EH (cell line): ENCODE results near the gene SEMA3G.
A peak's percentile ranks its signal among the peaks of the same experiment; 100 is the strongest.

ENCODE experiments used
- DNase-seq: peaks from one replicate; pipeline ENCODE4 v3.0.0-alpha.2; 2015; ENCODE audit warnings: low read depth

Gene SEMA3G

DNA sequence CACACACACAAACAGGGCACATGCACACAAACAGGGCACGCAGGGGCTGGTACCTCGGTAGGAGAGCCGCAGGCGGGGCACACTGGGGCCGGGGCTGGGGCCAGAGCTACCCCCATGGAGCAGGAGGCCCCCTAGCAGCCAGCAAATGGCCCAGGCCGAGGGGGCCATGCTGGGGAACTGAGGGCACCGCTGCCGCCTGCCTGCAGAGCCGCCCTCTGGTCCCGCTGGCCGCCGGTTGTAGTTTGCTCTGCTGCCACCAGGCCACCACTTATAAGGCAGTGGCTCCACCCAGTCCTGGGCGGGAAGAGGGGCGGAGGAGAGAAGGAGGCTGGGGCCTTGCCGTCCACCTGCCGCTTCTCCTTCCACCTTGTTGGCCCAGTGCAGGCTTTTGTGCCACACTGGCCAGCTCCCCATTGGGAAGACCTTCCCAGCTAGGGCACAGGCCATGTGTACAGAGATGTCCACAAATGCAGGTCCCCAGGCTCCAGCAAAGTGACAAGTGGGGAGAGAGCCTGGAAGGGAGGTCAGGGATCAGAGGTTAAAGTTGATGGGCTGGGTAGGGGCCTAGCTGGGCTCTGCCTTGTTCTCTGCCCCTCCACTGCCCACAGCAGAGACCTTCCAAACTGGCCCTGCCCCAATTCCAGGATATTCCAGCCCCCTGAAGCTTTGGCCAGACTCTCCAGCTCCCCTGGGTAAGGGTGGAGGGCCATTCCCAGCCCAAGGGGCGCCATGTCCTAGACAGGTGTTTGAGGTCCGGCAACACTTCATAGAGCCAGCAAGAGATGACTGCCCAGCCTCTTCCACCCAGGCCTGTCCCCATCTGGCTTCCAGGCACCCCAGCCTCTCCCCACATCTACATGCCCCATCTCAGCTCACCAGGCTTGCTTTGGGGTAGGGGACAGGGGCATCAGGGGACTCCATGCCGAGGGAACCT, at the start of gene SEMA3G:
Gene SEMA3G, minus strand, starts transcription at position 244 of the 934 bp plus-strand sequence. Its CDS starts 76 bp downstream, at position 168.
- peak; percentile 59 for DNase-seq

DNA sequence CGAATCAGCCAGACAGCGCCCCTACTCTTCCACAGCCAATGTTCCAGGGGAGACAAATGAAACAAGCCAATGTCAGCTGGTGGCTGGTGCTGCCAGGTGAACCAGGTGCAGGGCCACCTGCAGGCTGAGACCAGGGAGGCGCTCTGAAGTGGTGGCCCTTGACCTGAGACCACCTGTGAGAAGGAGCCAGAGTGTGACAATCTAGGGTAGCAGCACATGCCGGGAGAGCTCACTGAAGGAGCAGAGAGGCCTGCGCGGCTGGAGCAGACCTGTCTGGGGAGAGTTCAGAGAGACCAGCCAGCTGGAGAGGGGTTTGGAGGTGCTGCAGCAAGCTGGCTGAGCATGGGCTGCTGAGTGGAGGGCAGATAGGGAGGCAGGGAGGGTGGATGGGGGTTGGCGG, 49.5 kb upstream of the SEMA3G start:
- no peak for DNase-seq

DNA sequence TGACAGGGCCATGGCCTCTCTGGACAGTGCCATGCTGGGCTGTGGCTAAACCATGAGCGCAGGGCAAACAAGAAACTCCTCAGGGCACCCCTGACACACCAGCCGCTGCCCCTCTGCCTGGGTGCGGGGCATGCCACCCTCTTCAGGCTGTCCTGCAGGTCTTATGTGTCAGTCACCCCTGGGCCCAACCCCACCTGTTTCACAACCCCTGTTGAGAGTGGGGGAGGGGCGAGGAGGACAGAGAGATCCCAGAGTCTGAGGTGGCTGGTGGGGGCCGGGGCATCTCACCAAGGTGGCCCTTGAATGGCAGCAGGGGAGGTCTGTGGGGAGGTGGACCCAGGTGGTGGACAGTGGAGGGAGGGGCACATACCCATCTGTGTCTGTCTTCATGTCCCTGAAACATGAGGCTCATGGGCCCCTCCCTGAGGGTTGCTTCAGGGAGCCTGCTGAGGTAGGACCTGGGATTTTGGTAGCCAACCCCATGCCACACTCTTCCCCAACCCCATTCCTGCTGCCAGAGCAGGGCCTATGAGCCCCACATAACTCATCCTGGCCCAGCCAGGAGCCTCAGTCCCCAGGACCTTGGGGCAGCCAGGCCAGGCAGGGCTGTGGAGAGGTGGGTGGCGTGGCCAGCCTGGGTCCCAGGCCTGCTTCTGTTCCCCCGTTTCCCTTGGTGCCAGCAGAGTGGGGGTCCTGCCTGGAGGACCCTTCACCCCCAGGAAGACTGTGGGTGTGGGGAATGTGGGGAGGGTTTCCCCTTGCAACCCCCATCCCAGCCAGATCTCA, 48.5 kb upstream of the SEMA3G start:
- no peak for DNase-seq

DNA sequence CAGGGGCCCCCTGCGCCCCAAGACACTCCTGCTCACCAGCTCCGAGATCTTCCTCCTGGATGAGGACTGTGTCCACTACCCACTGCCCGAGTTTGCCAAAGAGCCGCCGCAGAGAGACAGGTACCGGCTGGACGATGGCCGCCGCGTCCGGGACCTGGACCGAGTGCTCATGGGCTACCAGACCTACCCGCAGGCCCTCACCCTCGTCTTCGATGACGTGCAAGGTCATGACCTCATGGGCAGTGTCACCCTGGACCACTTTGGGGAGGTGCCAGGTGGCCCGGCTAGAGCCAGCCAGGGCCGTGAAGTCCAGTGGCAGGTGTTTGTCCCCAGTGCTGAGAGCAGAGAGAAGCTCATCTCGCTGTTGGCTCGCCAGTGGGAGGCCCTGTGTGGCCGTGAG, 47.2 kb upstream of the SEMA3G start:
- no peak for DNase-seq

DNA sequence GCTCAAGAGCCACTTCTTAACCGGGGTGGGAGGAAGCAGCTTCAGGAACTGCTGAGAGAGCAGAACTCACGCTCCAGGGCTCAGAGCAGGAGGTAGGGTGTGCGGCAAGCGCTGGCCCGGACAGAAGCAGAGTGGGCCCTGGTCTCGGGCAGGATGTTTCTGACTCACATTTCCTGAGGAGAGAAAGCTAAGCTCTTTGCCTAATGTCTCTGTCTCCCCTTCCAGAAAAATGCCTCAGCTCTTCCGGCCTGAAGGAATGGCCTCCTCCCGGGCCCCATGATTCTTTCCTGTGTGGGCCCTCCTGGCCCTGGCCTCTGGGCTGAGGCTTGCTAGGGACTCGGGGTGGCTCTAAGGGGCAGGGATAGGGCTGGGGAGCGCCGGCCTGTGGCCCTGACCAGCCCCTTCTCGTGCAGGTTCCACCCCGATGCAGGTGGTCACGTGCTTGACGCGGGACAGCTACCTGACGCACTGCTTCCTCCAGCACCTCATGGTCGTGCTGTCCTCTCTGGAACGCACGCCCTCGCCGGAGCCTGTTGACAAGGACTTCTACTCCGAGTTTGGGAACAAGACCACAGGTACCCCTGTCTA, 46.1 kb upstream of the SEMA3G start:
- peak; percentile 48 for DNase-seq

DNA sequence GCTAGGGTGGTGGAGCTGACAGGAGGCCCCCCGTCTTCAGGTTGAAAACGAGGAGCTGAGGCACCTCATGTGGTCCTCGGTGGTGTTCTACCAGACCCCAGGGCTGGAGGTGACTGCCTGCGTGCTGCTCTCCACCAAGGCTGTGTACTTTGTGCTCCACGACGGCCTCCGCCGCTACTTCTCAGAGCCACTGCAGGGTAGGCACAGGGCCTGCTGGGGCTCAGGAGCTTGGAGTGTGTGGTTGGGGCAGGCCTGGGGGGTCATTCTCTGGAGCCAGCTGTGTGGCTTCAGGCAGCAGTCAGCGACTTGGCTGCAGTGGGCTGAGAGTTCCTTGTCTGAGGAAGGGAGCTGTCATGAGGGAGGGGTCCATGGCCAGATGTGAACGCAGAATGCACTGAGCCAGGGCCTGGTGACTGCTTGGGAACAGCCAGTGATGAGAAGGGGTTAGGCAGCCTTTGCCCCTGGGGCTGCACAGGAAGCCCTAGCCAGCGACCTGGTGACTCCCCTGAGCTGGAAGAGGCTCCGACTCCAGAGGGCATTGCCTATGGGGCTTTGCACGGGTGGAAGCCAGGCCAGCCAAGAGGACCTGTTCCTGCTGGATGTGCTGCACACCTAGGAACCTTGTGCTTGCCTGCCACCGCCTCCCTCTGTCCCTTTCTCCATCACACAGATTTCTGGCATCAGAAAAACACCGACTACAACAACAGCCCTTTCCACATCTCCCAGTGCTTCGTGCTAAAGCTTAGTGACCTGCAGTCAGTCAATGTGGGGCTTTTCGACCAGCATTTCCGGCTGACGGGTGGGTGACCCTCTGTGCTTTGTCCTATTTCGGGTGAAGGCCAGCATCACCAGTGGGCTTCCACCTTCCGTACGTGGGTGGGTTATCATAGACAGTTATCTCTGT, 45.4 kb upstream of the SEMA3G start:
- no peak for DNase-seq

DNA sequence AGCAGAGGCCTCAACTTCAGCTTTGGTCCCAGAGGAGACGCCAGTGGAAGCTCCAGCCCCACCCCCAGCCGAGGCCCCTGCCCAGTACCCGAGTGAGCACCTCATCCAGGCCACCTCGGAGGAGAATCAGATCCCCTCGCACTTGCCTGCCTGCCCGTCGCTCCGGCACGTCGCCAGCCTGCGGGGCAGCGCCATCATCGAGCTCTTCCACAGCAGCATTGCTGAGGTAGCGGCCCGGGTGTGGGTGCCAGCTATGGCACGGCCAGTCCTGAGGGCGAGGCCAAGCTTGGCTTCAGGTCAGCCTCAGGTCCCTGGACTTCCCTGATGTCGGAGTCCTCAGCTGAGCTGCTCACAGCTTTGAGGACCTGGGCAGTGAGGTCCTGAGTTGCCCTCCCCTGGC, 44.5 kb upstream of the SEMA3G start:
- DNase-seq = no peak

DNA sequence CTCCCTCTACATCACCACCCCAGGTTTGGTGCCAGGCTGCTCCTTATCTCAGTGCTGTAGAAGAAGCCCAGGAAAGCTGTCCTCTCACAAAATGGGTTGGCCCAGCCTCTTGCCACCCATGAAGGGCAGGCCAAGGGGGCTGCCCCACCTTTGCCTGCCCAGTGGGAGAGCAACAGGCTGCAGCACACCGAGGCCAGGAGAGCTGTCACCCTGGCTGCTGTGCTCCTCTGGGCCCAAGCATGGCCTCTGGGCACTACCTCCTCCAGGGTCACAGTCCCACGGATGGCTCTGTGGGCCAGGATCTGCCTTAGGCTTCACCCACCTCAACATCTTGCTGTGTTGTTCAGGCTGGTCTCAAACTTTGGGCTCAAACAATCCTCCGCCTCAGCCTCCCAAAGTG, 43.8 kb upstream of the SEMA3G start:
- no peak for DNase-seq

DNA sequence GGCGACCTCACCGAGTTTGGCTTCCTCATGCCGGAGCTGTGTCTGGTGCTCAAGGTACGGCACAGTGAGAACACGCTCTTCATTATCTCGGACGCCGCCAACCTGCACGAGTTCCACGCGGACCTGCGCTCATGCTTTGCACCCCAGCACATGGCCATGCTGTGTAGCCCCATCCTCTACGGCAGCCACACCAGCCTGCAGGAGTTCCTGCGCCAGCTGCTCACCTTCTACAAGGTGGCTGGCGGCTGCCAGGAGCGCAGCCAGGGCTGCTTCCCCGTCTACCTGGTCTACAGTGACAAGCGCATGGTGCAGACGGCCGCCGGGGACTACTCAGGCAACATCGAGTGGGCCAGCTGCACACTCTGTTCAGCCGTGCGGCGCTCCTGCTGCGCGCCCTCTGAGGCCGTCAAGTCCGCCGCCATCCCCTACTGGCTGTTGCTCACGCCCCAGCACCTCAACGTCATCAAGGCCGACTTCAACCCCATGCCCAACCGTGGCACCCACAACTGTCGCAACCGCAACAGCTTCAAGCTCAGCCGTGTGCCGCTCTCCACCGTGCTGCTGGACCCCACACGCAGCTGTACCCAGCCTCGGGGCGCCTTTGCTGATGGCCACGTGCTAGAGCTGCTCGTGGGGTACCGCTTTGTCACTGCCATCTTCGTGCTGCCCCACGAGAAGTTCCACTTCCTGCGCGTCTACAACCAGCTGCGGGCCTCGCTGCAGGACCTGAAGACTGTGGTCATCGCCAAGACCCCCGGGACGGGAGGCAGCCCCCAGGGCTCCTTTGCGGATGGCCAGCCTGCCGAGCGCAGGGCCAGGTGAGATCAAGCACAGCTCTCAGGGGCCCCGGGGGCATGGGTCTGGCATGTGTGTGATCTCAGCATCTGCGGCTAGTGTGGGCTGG, 43.1 kb upstream of the SEMA3G start:
- DNase-seq = no peak

DNA sequence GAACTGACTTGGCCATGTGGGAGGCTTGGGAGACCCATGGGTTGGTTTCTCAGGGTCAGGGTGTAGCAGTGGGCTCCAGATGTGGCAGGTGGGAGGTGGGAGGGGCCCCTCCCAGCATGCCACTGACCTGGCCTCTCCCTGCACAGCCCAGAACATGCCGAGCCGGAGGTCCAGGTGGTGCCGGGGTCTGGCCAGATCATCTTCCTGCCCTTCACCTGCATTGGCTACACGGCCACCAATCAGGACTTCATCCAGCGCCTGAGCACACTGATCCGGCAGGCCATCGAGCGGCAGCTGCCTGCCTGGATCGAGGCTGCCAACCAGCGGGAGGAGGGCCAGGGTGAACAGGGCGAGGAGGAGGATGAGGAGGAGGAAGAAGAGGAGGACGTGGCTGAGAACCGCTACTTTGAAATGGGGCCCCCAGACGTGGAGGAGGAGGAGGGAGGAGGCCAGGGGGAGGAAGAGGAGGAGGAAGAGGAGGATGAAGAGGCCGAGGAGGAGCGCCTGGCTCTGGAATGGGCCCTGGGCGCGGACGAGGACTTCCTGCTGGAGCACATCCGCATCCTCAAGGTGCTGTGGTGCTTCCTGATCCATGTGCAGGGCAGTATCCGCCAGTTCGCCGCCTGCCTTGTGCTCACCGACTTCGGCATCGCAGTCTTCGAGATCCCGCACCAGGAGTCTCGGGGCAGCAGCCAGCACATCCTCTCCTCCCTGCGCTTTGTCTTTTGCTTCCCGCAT, 42.3 kb upstream of the SEMA3G start:
- DNase-seq = no peak

DNA sequence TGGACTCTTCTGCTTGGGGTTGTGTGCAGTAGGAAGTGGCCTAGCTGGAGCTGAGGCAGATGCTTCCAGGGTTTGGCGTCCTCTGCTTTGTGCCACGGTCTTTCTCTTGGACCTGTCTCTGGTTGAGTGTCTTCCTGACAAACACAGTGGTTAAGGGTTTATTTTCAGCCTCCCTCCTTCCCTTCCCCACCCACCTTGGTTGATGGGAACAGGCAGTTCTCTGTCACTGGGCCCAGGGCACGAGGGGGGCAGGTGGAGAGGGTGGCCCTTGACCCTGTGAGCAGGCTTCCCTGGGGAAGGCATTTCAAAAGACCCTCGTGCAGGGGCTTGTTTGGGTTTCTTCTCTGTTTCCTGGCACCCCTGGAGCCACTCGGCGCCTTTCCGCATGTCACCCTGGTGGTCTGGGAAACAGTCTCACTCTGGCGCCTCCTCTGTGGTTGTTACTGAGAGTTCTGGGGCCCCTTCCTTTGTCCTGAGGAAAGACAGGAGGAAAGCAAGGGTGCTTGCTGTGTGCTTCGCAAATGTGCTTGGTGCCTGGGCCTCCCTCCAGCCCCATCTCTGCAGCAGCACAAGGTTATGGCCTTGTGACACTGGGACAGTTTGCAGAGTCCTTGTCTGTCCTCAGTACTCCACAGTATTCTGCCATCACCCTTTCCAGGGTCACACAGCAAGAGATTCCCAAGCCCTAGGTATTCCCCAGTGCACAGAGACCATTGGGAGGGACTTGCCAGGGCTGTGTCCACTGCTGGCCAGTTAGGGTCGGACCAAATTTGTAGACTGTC, 40.0 kb upstream of the SEMA3G start:
- DNase-seq = no peak

DNA sequence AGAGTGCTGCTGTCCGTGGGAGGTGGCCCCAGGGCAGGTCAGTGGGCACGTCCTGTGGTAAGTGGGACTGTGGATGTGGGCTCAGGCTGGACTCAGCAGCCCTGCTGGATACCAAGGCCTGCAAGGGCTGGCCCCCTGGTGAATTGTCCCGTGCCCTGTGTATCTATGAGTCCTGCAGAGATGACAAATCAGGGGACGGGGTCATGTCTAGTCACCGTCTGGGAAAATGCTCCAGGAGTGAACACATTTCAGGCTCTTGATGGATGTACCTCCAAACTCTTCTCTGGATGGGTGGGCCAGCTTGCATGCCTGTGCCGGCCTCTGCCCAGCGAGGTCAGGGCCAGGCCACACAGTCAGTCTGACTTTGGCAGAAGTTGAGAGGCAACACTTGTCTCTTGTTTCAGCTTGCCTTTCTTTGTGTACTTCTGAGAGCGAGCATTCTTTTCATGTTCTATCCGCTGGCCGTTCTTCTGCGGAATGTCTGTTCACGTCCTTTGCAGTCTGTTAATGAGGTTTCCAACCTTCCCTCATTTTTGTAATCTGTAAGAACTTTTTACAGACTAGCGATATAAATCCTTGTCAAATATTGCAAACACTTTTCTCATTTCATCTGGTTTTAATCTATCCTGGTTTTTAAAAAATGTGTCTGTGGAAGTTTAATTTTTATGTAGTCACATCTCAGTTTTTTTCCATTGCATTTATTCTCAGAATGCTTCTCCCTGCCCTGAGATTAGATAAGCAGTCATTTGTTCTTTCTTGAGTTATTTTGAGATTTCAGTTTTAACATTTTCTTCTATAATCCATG, 38.9 kb upstream of the SEMA3G start:
- peak; percentile 78 for DNase-seq

DNA sequence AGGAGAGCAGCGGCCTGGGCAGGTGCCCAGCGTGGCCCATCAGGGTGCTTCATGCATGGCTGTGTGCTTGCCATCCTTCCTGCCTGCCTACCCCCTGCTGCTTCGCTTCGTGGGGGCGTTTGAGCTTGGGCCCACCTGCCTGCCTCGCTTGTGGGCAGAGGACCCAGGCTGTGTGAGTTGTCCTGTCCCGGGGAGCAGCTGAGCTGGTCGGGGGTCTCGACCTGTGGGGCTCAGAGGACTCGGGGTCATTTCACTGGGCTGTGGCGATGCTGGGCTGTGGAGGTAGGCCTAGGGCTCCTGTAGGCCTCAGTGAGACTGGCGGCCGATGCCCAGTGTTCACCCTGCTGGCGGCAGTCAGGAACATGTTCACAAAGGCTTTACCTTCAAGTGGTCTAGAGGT, 38.2 kb upstream of the SEMA3G start:
- DNase-seq = no peak

DNA sequence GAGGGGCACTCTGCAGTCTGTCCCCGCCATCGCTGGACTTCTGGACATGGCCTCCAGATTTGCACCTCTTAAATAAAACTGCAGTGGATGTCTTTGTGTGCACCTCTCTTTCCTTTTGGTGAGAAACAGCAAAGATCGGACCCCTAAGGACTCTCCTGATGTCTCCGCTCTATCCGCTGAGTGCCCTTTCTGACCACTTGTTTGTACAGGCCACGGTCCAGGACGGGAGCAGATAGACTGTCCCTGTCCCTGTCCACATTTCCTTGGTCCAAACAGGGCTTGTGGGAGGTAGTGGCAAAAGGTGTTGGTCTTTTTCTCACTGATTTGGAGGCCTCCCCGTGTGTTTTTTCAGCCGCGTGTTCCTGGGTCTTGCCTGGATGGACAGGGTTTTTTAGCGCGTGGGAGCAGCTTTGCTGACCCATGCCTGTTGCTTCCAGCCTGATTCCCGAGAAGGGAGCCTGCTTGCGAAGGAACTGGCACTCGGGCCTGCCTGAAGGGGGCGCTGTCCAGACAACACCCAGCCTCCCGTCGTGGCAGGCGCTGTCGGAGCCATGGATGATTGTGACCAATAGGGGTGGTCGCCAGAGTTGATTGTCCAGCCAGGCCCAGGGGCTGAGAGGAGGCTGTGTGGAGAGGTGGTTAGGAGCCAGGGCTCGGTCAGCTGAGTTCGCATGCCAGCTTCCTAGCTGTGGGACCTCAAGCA, 37.1 kb upstream of the SEMA3G start:
- no peak for DNase-seq

DNA sequence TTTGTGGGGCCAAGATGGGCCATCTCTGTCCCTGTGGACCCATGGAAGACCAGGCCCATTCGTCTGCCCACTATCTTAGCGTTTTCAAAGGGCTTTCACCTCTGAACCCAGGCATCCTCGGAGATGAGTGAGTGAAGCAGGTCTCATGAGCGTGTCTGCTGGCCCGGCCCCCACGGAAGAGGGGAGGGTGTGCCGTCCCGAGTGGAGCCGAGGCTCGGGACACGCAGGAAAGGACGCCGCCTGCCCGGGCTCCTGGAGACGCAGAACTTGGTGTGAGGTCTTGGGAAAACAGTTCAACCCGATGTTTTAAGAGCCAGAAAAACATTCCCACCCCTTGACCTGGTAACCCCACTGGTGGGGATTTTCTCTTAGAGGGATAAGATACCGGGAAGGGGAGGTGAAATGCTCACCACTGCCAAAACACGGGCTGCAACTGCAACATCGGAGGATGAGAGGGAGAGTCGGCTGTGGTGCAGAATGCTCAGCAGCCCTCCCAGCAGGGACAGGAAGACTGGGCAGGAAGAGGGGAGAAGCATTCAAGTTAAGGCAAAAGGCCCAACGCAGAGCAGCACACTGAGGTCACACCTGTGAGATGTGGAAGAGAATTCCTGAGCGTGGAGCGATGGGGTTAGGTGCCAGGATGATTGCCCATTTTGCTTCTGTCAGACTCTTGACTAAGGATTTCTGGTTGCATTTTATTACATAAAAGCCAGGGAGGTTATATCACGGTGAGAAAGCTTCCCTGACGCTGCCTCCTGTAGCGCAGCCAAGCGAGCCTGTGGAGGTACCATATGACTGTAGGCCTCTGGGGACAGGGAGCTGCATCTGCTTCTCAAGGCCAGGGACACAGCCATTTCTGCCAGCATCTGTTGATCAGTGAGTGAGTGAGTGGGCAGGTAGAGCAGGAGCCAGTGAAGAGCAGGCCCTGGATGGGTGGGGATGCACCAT, 36.1 kb upstream of the SEMA3G start:
- DNase-seq = no peak

DNA sequence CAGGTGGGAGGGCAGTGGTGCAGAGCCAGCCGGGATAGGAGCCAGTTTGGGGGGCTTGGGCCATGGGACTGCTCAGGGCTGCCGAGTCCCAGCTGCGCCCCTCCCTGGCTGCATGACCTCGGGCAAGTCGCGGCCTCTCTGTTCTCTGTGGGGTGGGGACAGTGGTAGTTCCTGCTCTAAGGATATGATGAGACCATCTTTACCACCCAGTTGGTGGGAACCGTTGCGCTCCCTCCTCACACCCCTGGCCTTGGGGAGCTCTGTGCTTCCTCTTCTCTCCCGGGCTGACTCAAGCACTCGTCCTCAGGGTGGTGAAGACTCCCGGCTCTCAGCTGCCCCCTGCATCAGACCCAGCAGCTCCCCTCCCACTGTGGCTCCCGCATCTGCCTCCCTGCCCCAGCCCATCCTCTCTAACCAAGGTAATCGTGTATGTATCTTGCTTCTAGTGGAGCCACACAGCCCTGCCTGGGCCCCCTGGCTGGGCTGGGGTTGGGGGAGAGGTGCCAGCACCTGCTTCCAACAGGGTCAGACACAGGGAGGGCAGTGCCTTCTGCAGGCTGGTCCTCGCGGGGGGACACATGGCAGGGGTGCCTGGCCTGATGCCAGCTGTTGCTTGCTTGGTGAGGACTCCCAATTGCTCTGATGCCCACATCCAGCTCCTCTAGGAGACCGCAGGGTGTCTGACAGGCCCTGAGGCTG, 35.1 kb upstream of the SEMA3G start:
- no peak for DNase-seq
